Liver (tissue), 9 donors: Measurements from ENCODE around the gene ZC3H13. TPM values are rescaled to one million over a fixed set of nuclear protein-coding genes. Genes with fewer than 3 reads are reported as not detected.

Experiments used
- DNase-seq: peaks from one replicate; pipeline ENCODE4 v3.0.0-alpha.2; 2017; ENCODE audit warnings: low spot score
- H3K27ac ChIP-seq, 2 donors: one replicate each; pipeline ENCODE4 v1.7.0; 2013; ENCODE audit warnings: inconsistent platforms in 2 of 2, low read length in 2 of 2, control low read depth in 1 of 2, low read depth in 1 of 2, mild to moderate bottlenecking in 1 of 2
- H3K27me3 ChIP-seq, 4 donors: one replicate each; pipeline versions ENCODE4 v1.6.1 to v1.7.0; 2013; ENCODE audit warnings: low read length in 3 of 4, inconsistent platforms in 1 of 4, mild to moderate bottlenecking in 1 of 4, moderate library complexity in 1 of 4; ENCODE audit not compliant: control insufficient read depth in 4 of 4, insufficient read depth in 4 of 4
- H3K36me3 ChIP-seq, 4 donors: one replicate each; pipeline versions ENCODE4 v1.6.1 to v1.7.0; 2013; ENCODE audit warnings: low read length in 3 of 4, mild to moderate bottlenecking in 3 of 4, low read depth in 1 of 4, moderate library complexity in 1 of 4; ENCODE audit not compliant: control insufficient read depth in 4 of 4, insufficient read depth in 3 of 4
- H3K4me1 ChIP-seq, 4 donors: one replicate each; pipeline versions ENCODE4 v1.6.1 to v1.7.0; 2013; ENCODE audit warnings: low read length in 3 of 4, mild to moderate bottlenecking in 3 of 4, moderate library complexity in 1 of 4; ENCODE audit not compliant: control insufficient read depth in 4 of 4, insufficient read depth in 4 of 4
- H3K4me3 ChIP-seq, 3 donors: one replicate each; pipeline versions ENCODE4 v1.6.1 to v1.7.0; 2013; ENCODE audit warnings: low read length in 3 of 3, control low read depth in 1 of 3, low read depth in 1 of 3, mild to moderate bottlenecking in 1 of 3
- H3K9ac ChIP-seq, 2 donors: one replicate each; pipeline ENCODE4 v1.7.0; 2013; ENCODE audit warnings: low read length in 2 of 2, mild to moderate bottlenecking in 2 of 2, moderate library complexity in 2 of 2, control low read depth in 1 of 2, low read depth in 1 of 2
- H3K9me3 ChIP-seq, 4 donors: one replicate each; pipeline versions ENCODE4 v1.6.1 to v1.7.0; 2013; ENCODE audit warnings: low read length in 3 of 4; ENCODE audit not compliant: control insufficient read depth in 4 of 4
- EGR1 ChIP-seq, 2 donors: IDR thresholded peaks; 2 replicates each; pipeline ENCODE4 v1.6.1; 2016 to 2018; ENCODE audit warnings: antibody characterized with exemption in 2 of 2, low read depth in 2 of 2
- FOXA1 ChIP-seq: IDR thresholded peaks from 2 replicates; pipeline ENCODE4 v1.6.1; 2016; ENCODE audit warnings: antibody characterized with exemption
- FOXA2 ChIP-seq: IDR thresholded peaks from 2 replicates; pipeline ENCODE4 v1.6.1; 2016; ENCODE audit warnings: antibody characterized with exemption
- HNF4A ChIP-seq, 2 donors: conservative IDR thresholded peaks; 2 replicates each; pipeline ENCODE4 v1.6.1; 2016; ENCODE audit warnings: antibody characterized with exemption in 2 of 2, mild to moderate bottlenecking in 2 of 2
- HNF4G ChIP-seq: IDR thresholded peaks from 2 replicates; pipeline ENCODE4 v1.6.1; 2016; ENCODE audit warnings: antibody characterized with exemption
- JUND ChIP-seq, 2 donors: IDR thresholded peaks; 2 replicates each; pipeline ENCODE4 v1.6.1; 2016; ENCODE audit warnings: antibody characterized with exemption in 2 of 2
- NR2F2 ChIP-seq: IDR thresholded peaks from 2 replicates; pipeline ENCODE4 v1.6.1; 2016; ENCODE audit warnings: antibody characterized with exemption
- RAD21 ChIP-seq, 2 donors: IDR thresholded peaks; 2 replicates each; pipeline ENCODE4 v1.6.1; 2016; ENCODE audit warnings: antibody characterized with exemption in 2 of 2, mild to moderate bottlenecking in 2 of 2
- RXRA ChIP-seq, 2 donors: IDR thresholded peaks; 2 replicates each; pipeline ENCODE4 v1.6.1; 2017 to 2018; ENCODE audit warnings: antibody characterized with exemption in 2 of 2, mild to moderate bottlenecking in 1 of 2
- SP1 ChIP-seq: IDR thresholded peaks from 2 replicates; pipeline ENCODE4 v1.6.1; 2018; ENCODE audit warnings: antibody characterized with exemption, mild to moderate bottlenecking
- TAF1 ChIP-seq: conservative IDR thresholded peaks from 2 replicates; pipeline ENCODE4 v1.6.1; 2016; ENCODE audit warnings: antibody characterized with exemption, mild to moderate bottlenecking
- YY1 ChIP-seq: IDR thresholded peaks from 2 replicates; pipeline ENCODE4 v1.6.1; 2016; ENCODE audit warnings: antibody characterized with exemption, mild to moderate bottlenecking
- WGBS: extraction: QIAGEN DNeasy Blood & Tissue Kit; methylation state at CpG from one replicate; pipeline ENCODE4 v1.1.7; 2013; 5-methylcytosine and 5-hydroxymethylcytosine counted together
- polyA plus RNA-seq, 2 donors: library from polyadenylated mRNA; stranded (reverse) in 1 of 2; unstranded in 1 of 2; fragments of 200-250 nt in 1 of 2; fragments of >200 nt in 1 of 2; fragmentation: Nextera tagmentation in 1 of 2; extraction: Ambion mirVana in 1 of 2; gene quantifications; one replicate each; pipeline versions ENCODE4 v1.2.1 to v1.2.3, GENCODE V29; 2013 to 2015
- total RNA-seq, 2 donors: library from RNA; depleted of rRNA; stranded (reverse); fragments of >200 nt; gene quantifications; one replicate each; pipeline ENCODE4 v1.2.3, GENCODE V29; 2014
- TF ChIP-seq, protein P1 (sequence below): IDR thresholded peaks from 2 replicates; pipeline ENCODE4 v1.6.1; 2016; ENCODE audit warnings: antibody characterized with exemption, mild to moderate bottlenecking
- TF ChIP-seq, protein P2 (sequence below): IDR thresholded peaks from 2 replicates; pipeline ENCODE4 v1.6.1; 2016; ENCODE audit warnings: antibody characterized with exemption
- TF ChIP-seq, protein P3 (sequence below): IDR thresholded peaks from 2 replicates; pipeline ENCODE4 v1.6.1; 2016; ENCODE audit warnings: antibody characterized with exemption
- TF ChIP-seq, protein P4 (sequence below): fragments of 150-350 bp; IDR thresholded peaks from 2 replicates; pipeline ENCODE4 v1.5.1; 2017; ENCODE audit warnings: improper control_type of control experiment, low read depth, low read length; ENCODE audit not compliant: missing input control
- TF ChIP-seq, protein P5 (sequence below): IDR thresholded peaks from 2 replicates; pipeline ENCODE4 v1.6.1; 2016; ENCODE audit warnings: antibody characterized with exemption
- donor health status: healthy.
- donor health status: healthy.
- donor health status: healthy.
- donor health status: healthy.
- donor health status: healthy.

ZC3H13 gene
- total and polyA plus RNA-seq, 4 donors, result 10.0 to 62.1 (median 28.9) TPM

DNA sequence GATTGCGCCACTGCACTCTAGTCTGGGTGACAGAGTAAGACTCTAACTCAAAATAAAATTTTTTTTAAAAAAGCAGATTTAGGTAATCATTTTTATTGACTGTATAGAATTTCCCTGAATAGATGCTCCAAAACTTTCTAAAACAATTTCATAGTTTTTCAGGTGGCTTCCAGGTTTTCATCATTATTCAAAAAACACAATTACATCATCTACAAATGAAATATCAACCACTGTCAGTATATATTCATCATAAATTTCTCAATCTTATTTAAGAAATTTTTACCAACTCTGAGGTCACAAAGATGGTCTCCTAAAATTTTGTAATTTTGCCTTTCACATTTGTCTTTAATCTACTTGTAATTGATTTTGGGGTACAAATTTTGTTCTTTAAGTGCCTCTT lies 48.1 kb downstream of the ZC3H13 start (continued):
- TF ChIP-seq, protein P1, sequence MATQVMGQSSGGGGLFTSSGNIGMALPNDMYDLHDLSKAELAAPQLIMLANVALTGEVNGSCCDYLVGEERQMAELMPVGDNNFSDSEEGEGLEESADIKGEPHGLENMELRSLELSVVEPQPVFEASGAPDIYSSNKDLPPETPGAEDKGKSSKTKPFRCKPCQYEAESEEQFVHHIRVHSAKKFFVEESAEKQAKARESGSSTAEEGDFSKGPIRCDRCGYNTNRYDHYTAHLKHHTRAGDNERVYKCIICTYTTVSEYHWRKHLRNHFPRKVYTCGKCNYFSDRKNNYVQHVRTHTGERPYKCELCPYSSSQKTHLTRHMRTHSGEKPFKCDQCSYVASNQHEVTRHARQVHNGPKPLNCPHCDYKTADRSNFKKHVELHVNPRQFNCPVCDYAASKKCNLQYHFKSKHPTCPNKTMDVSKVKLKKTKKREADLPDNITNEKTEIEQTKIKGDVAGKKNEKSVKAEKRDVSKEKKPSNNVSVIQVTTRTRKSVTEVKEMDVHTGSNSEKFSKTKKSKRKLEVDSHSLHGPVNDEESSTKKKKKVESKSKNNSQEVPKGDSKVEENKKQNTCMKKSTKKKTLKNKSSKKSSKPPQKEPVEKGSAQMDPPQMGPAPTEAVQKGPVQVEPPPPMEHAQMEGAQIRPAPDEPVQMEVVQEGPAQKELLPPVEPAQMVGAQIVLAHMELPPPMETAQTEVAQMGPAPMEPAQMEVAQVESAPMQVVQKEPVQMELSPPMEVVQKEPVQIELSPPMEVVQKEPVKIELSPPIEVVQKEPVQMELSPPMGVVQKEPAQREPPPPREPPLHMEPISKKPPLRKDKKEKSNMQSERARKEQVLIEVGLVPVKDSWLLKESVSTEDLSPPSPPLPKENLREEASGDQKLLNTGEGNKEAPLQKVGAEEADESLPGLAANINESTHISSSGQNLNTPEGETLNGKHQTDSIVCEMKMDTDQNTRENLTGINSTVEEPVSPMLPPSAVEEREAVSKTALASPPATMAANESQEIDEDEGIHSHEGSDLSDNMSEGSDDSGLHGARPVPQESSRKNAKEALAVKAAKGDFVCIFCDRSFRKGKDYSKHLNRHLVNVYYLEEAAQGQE, result no peak
- no peak for TF ChIP-seq NR2F2
- TF ChIP-seq TAF1, result no peak
- TF ChIP-seq, protein P2, sequence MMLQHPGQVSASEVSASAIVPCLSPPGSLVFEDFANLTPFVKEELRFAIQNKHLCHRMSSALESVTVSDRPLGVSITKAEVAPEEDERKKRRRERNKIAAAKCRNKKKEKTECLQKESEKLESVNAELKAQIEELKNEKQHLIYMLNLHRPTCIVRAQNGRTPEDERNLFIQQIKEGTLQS, result no peak
- TF ChIP-seq HNF4A (conservative IDR thresholded peaks at IDR 0.05), result no peak
- no peak for TF ChIP-seq RXRA (IDR thresholded peaks at IDR 0.05)
- TF ChIP-seq, protein P3, sequence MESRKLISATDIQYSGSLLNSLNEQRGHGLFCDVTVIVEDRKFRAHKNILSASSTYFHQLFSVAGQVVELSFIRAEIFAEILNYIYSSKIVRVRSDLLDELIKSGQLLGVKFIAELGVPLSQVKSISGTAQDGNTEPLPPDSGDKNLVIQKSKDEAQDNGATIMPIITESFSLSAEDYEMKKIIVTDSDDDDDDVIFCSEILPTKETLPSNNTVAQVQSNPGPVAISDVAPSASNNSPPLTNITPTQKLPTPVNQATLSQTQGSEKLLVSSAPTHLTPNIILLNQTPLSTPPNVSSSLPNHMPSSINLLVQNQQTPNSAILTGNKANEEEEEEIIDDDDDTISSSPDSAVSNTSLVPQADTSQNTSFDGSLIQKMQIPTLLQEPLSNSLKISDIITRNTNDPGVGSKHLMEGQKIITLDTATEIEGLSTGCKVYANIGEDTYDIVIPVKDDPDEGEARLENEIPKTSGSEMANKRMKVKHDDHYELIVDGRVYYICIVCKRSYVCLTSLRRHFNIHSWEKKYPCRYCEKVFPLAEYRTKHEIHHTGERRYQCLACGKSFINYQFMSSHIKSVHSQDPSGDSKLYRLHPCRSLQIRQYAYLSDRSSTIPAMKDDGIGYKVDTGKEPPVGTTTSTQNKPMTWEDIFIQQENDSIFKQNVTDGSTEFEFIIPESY, result no peak

DNA sequence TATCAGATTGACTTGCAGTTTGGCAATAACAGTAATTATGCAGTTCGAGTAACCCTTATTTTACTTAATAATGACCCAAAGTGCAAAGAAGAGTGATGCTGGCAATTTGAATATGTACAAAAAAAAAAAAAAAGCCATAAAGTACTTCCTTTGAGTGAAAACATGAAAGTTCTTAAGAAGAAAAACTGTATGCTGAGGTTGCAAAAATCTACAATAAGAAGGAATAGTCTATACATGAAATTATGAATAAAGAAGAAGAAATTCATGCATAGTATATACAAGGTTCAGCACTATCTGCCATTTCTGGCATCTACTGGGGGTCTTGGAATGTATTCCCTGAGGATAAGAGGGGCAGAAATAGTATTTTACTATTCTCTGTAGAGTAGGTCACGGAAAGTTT lies 55.9 kb downstream of the ZC3H13 start:
- 92% methylated on average over 2 of the region's 2 CpGs for WGBS
- H3K27me3 ChIP-seq, result no peaks in the 10 kb centered on the region
- H3K4me1 ChIP-seq, result peaks cover 0 to 28% (median 19%) of the 10 kb centered on the region in 4 donors
- no peak for DNase-seq
- TF ChIP-seq YY1, result no peak
- no peak for TF ChIP-seq NR2F2
- TF ChIP-seq JUND (IDR thresholded peaks at IDR 0.05), result no peak
- no peak for TF ChIP-seq RXRA (IDR thresholded peaks at IDR 0.05)
- TF ChIP-seq EGR1 (IDR thresholded peaks at IDR 0.05; ENCODE audit: low read depth in 2 of 2), result no peak
- no peak for TF ChIP-seq HNF4A (conservative IDR thresholded peaks at IDR 0.05)
- TF ChIP-seq, protein P2, result no peak
- no peak for TF ChIP-seq HNF4G
- TF ChIP-seq FOXA1, result no peak
- TF ChIP-seq TAF1, result no peak
- TF ChIP-seq, protein P4, sequence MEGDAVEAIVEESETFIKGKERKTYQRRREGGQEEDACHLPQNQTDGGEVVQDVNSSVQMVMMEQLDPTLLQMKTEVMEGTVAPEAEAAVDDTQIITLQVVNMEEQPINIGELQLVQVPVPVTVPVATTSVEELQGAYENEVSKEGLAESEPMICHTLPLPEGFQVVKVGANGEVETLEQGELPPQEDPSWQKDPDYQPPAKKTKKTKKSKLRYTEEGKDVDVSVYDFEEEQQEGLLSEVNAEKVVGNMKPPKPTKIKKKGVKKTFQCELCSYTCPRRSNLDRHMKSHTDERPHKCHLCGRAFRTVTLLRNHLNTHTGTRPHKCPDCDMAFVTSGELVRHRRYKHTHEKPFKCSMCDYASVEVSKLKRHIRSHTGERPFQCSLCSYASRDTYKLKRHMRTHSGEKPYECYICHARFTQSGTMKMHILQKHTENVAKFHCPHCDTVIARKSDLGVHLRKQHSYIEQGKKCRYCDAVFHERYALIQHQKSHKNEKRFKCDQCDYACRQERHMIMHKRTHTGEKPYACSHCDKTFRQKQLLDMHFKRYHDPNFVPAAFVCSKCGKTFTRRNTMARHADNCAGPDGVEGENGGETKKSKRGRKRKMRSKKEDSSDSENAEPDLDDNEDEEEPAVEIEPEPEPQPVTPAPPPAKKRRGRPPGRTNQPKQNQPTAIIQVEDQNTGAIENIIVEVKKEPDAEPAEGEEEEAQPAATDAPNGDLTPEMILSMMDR, result no peak
- no peak for TF ChIP-seq RAD21 (IDR thresholded peaks at IDR 0.05)
- no peak for TF ChIP-seq SP1
- TF ChIP-seq, protein P3, result no peak
- TF ChIP-seq, protein P5, sequence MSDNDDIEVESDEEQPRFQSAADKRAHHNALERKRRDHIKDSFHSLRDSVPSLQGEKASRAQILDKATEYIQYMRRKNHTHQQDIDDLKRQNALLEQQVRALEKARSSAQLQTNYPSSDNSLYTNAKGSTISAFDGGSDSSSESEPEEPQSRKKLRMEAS, result no peak
- no peak for TF ChIP-seq FOXA2
- no peak overlapping the region for H3K4me3 ChIP-seq
- no peak overlapping the region for H3K27ac ChIP-seq
- no peaks in the 10 kb centered on the region for H3K9me3 ChIP-seq
- peaks cover 5 to 30% (median 24%) of the 10 kb centered on the region in 4 donors for H3K36me3 ChIP-seq
- H3K9ac ChIP-seq, result no peak overlapping the region
